ENCODE measurements around the gene MCHR1.

Gene MCHR1

GRCh38 chr22:40727964-40728615 is 48.8 kb downstream of the MCHR1 start:
- no peak for DNase-seq

GRCh38 chr22:40728731-40729189 is 49.5 kb downstream of the MCHR1 start:
- peak; percentile 42 for DNase-seq

- no peak for DNase-seq
Measured at GRCh38 chr22:40729284-40729683, 50.0 kb downstream of the MCHR1 start.

Measured in fibroblast of skin of right quadriceps (primary cell).